CD14-positive monocyte (primary cell): ENCODE data around the gene CAMK2A. TPM values are rescaled to one million over a fixed set of nuclear protein-coding genes. Genes with fewer than 3 reads are reported as not detected.

Source experiments
- DNase-seq, 3 donors: peaks; one replicate each; pipeline ENCODE4 v3.0.0-alpha.2; 2011 to 2022
- H2AFZ ChIP-seq: 2 replicates; pipeline ENCODE4 v1.6.0; 2012; ENCODE audit warnings: mild to moderate bottlenecking, low read depth, low read length, inconsistent platforms; ENCODE audit not compliant: insufficient read depth, poor library complexity, severe bottlenecking
- H3K27ac ChIP-seq, 2 donors: 1 replicate in 1 of 2; 2 replicates in 1 of 2; pipeline ENCODE4 v1.5.1; 2012 to 2013; ENCODE audit warnings: low read length in 2 of 2, control low read depth in 1 of 2, inconsistent platforms in 1 of 2, low read depth in 1 of 2, mild to moderate bottlenecking in 1 of 2
- H3K27me3 ChIP-seq, 2 donors: one replicate each; pipeline versions ENCODE4 v1.6.0 to v1.6.1; 2011 to 2013; ENCODE audit warnings: low read length in 2 of 2; ENCODE audit not compliant: control insufficient read depth in 2 of 2, insufficient read depth in 2 of 2
- H3K36me3 ChIP-seq, 2 donors: replicated peaks in 1 of 2; 1 replicate in 1 of 2; 2 replicates in 1 of 2; pipeline versions ENCODE4 v1.5.1 to v1.6.1; 2012 to 2013; ENCODE audit warnings: low read length in 2 of 2, control low read depth in 1 of 2, inconsistent platforms in 1 of 2, mild to moderate bottlenecking in 1 of 2; ENCODE audit not compliant: insufficient read depth in 2 of 2, control insufficient read depth in 1 of 2
- H3K4me1 ChIP-seq, 2 donors: 1 replicate in 1 of 2; 2 replicates in 1 of 2; pipeline versions ENCODE4 v1.5.1 to v1.6.1; 2012 to 2013; ENCODE audit warnings: low read length in 2 of 2, control low read depth in 1 of 2, inconsistent platforms in 1 of 2, mild to moderate bottlenecking in 1 of 2, moderate library complexity in 1 of 2; ENCODE audit not compliant: insufficient read depth in 2 of 2, control insufficient read depth in 1 of 2
- H3K4me2 ChIP-seq: replicated peaks from 2 replicates; pipeline ENCODE3; 2012; ENCODE audit warnings: low read length, moderate library complexity, mild to moderate bottlenecking; ENCODE audit not compliant: poor library complexity, severe bottlenecking; ENCODE audit errors: extremely low read depth
- H3K4me3 ChIP-seq, 3 experiments: fragments of 200-600 bp in 1 of 3; sonication (generic) in 1 of 3; replicated peaks in 1 of 3; 1 replicate in 2 of 3; 2 replicates in 1 of 3; pipeline ENCODE4 v1.5.1; 2011 to 2013; ENCODE audit warnings: low read length in 3 of 3, mild to moderate bottlenecking in 3 of 3, control low read depth in 2 of 3, low read depth in 2 of 3, inconsistent platforms in 1 of 3, moderate library complexity in 1 of 3
- H3K79me2 ChIP-seq: 2 replicates; pipeline ENCODE4 v1.6.0; 2012; ENCODE audit warnings: mild to moderate bottlenecking, control low read depth, inconsistent platforms, low read length, moderate library complexity; ENCODE audit not compliant: insufficient read depth
- H3K9ac ChIP-seq: 2 replicates; pipeline ENCODE4 v1.6.0; 2017; ENCODE audit warnings: low read length, mild to moderate bottlenecking; ENCODE audit not compliant: insufficient read depth, poor library complexity, severe bottlenecking
- H3K9me3 ChIP-seq, 2 donors: replicated peaks in 1 of 2; 1 replicate in 1 of 2; 2 replicates in 1 of 2; pipeline versions ENCODE4 v1.5.1 to v1.6.1; 2012 to 2013; ENCODE audit warnings: low read length in 2 of 2, control low read depth in 1 of 2; ENCODE audit not compliant: control insufficient read depth in 1 of 2, insufficient read depth in 1 of 2
- H4K20me1 ChIP-seq: 2 replicates; pipeline ENCODE4 v1.6.0; 2012; ENCODE audit warnings: mild to moderate bottlenecking, low read length, control low read depth, moderate library complexity; ENCODE audit not compliant: insufficient read depth
- H3K27ac Mint-ChIP-seq, 7 donors: one replicate each; pipeline ENCODE4 v1.8.0; 2020; ENCODE audit warnings: mild to moderate bottlenecking in 7 of 7, mixed read lengths in 7 of 7, moderate library complexity in 6 of 7, inconsistent platforms in 2 of 7
- H3K27me3 Mint-ChIP-seq, 3 donors: one replicate each; pipeline ENCODE4 v1.8.0; 2021 to 2022; ENCODE audit warnings: low read depth in 3 of 3, mild to moderate bottlenecking in 3 of 3, mixed read lengths in 3 of 3, moderate library complexity in 3 of 3, inconsistent platforms in 1 of 3
- H3K36me3 Mint-ChIP-seq, 2 donors: one replicate each; pipeline ENCODE4 v1.8.0; 2020; ENCODE audit warnings: mixed read lengths in 2 of 2, inconsistent platforms in 1 of 2, mild to moderate bottlenecking in 1 of 2
- H3K4me1 Mint-ChIP-seq: one replicate; pipeline ENCODE4 v1.8.0; 2020; ENCODE audit warnings: mild to moderate bottlenecking, mixed read lengths
- H3K4me3 Mint-ChIP-seq, 2 donors: one replicate each; pipeline ENCODE4 v1.8.0; 2020; ENCODE audit warnings: mild to moderate bottlenecking in 2 of 2, mixed read lengths in 2 of 2, moderate library complexity in 1 of 2
- H3K9me3 Mint-ChIP-seq, 7 donors: one replicate each; pipeline ENCODE4 v1.8.0; 2020 to 2022; ENCODE audit warnings: mixed read lengths in 7 of 7, mild to moderate bottlenecking in 6 of 7, moderate library complexity in 6 of 7, inconsistent platforms in 2 of 7
- CTCF ChIP-seq: fragments of 200-600 bp; IDR thresholded peaks from one replicate; pipeline ENCODE4 v1.8.0; 2022; ENCODE audit warnings: antibody characterized with exemption, mild to moderate bottlenecking
- WGBS: methylation state at CpG from one replicate; pipeline ENCODE4 v1.1.5; 2013; ENCODE audit warnings: missing lambda C conversion rate; ENCODE audit not compliant: insufficient coverage; 5-methylcytosine and 5-hydroxymethylcytosine counted together
- intact Hi-C, 2 donors: fragments of 100-400 bp; cut with micrococcal nuclease; formaldehyde crosslinking; loops; one replicate each; pipeline versions ENCODE4 v1.15.0 to v1.15.1; 2023
- polyA plus RNA-seq, 3 donors: library from polyadenylated mRNA; depleted of rRNA in 1 of 3; unstranded in 2 of 3; stranded (reverse) in 1 of 3; fragments of 300-500 nt in 2 of 3; fragments of >200 nt in 1 of 3; fragmentation: Illumina TruSeq in 2 of 3; gene quantifications; 1 replicate in 2 of 3; 2 replicates in 1 of 3; pipeline ENCODE4 v1.2.3, GENCODE V29; 2012 to 2021

Gene CAMK2A
- polyA plus RNA-seq, 3 donors = not detected

- Histone ChIP-seq H3K9me3 (no peaks in the 10 kb centered on the region), H3K36me3 (no peaks in the 10 kb centered on the region), H2AFZ (no peak overlapping the region), H3K27ac (no peak overlapping the region), H3K4me3 (no peak overlapping the region), H3K9ac (no peak overlapping the region), H3K79me2 (no peaks in the 10 kb centered on the region), H3K4me1 (peaks cover 4 to 6% of the 10 kb centered on the region in 2 donors), H4K20me1 (no peaks in the 10 kb centered on the region), H3K27me3 (no peaks in the 10 kb centered on the region), H3K4me2 (no peak overlapping the region)
- no peak overlapping the region for H3K4me3 Mint-ChIP-seq
- intact Hi-C loops = no loop called here
- TF ChIP-seq CTCF = no peak
- H3K4me1 Mint-ChIP-seq = peaks cover 5% of the 10 kb centered on the region
- H3K36me3 Mint-ChIP-seq = no peaks in the 10 kb centered on the region
- peaks cover 9 to 14% (median 11%) of the 10 kb centered on the region in 3 donors for H3K27me3 Mint-ChIP-seq
- no peak overlapping the region for H3K27ac Mint-ChIP-seq
- H3K9me3 Mint-ChIP-seq = no peaks in the 10 kb centered on the region
- DNase-seq = no peak
- 43% methylated on average over 1 of the region's 6 CpGs for WGBS
Measured at GRCh38 chr5:150288791-150289190, 782 bp downstream of the CAMK2A start.

- no peak overlapping the region for H3K4me2 ChIP-seq
- H3K4me3 ChIP-seq = no peak overlapping the region
- no peak overlapping the region for H2AFZ ChIP-seq
- Mint-ChIP-seq H3K27me3 (peaks cover 9 to 14% (median 11%) of the 10 kb centered on the region in 3 donors), H3K4me1 (peaks cover 5% of the 10 kb centered on the region), H3K27ac (no peak overlapping the region), H3K36me3 (no peaks in the 10 kb centered on the region), H3K9me3 (no peaks in the 10 kb centered on the region), H3K4me3 (no peak overlapping the region)
- H3K27ac ChIP-seq = no peak overlapping the region
- intact Hi-C loops = no loop called here
- TF ChIP-seq CTCF = no peak
- peaks cover 4 to 6% of the 10 kb centered on the region in 2 donors for H3K4me1 ChIP-seq
- no peaks in the 10 kb centered on the region for H4K20me1 ChIP-seq
- no peaks in the 10 kb centered on the region for H3K27me3 ChIP-seq
- DNase-seq = no peak
- H3K79me2 ChIP-seq = no peaks in the 10 kb centered on the region
- H3K9ac ChIP-seq = no peak overlapping the region
- H3K36me3 ChIP-seq = no peaks in the 10 kb centered on the region
- no peaks in the 10 kb centered on the region for H3K9me3 ChIP-seq
- WGBS = 95% methylated on average over 4 of the region's 4 CpGs
Measured at GRCh38 chr5:150288361-150288760, 1.2 kb downstream of the CAMK2A start.
